WERI-Rb-1 (cell line): ENCODE results near the gene APOOL.
"Not testable (repeated sequence)": the region's sequence is repeated elsewhere in the genome, so short reads cannot be mapped to it uniquely, and the experiment has no call there.

ENCODE experiments used
- DNase-seq: peaks from one replicate; pipeline ENCODE4 v3.0.0-alpha.2; 2020
- H3K27ac ChIP-seq: fragments of 250-450 bp; sonication (Bioruptor Pico); 2 replicates; pipeline ENCODE4 v1.5.1; 2020; ENCODE audit warnings: mild to moderate bottlenecking, moderate library complexity
- H3K27me3 ChIP-seq: fragments of 250-450 bp; sonication (Bioruptor Pico); 2 replicates; pipeline ENCODE4 v1.5.1; 2021; ENCODE audit warnings: mild to moderate bottlenecking, low read depth, moderate library complexity; ENCODE audit not compliant: insufficient read depth, severe bottlenecking
- H3K36me3 ChIP-seq: fragments of 250-450 bp; sonication (Bioruptor Pico); 2 replicates; pipeline ENCODE4 v1.5.1; 2020; ENCODE audit warnings: mild to moderate bottlenecking, moderate library complexity
- H3K4me3 ChIP-seq: 2 replicates; pipeline ENCODE4 v1.5.1; 2011; ENCODE audit warnings: low read depth, mild to moderate bottlenecking, control low read depth, low read length
- H3K9me3 ChIP-seq: fragments of 250-450 bp; sonication (Bioruptor Pico); 2 replicates; pipeline ENCODE4 v1.5.1; 2021; ENCODE audit warnings: mild to moderate bottlenecking, moderate library complexity; ENCODE audit not compliant: severe bottlenecking
- TF ChIP-seq, protein P1 (sequence below): IDR thresholded peaks from 2 replicates; pipeline ENCODE4 v1.5.1; 2011; ENCODE audit warnings: low read depth, mild to moderate bottlenecking, control low read depth, inconsistent platforms, low read length

The APOOL gene

GRCh38 chrX:85004255-85004654 is 578 bp downstream of the APOOL start:
- H3K4me3 ChIP-seq: peak overlapping the region; percentile 65
- no peaks in the 10 kb centered on the region for H3K36me3 ChIP-seq
- H3K9me3 ChIP-seq: no peaks in the 10 kb centered on the region
- no peak for DNase-seq
- H3K27ac ChIP-seq: peak overlapping the region; percentile 68
- TF ChIP-seq, protein P1, sequence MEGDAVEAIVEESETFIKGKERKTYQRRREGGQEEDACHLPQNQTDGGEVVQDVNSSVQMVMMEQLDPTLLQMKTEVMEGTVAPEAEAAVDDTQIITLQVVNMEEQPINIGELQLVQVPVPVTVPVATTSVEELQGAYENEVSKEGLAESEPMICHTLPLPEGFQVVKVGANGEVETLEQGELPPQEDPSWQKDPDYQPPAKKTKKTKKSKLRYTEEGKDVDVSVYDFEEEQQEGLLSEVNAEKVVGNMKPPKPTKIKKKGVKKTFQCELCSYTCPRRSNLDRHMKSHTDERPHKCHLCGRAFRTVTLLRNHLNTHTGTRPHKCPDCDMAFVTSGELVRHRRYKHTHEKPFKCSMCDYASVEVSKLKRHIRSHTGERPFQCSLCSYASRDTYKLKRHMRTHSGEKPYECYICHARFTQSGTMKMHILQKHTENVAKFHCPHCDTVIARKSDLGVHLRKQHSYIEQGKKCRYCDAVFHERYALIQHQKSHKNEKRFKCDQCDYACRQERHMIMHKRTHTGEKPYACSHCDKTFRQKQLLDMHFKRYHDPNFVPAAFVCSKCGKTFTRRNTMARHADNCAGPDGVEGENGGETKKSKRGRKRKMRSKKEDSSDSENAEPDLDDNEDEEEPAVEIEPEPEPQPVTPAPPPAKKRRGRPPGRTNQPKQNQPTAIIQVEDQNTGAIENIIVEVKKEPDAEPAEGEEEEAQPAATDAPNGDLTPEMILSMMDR: no peak
- no peaks in the 10 kb centered on the region for H3K27me3 ChIP-seq

- TF ChIP-seq, protein P1: no peak
- Histone ChIP-seq H3K4me3 (no peak overlapping the region), H3K27ac (no peak overlapping the region), H3K36me3 (no peaks in the 10 kb centered on the region), H3K9me3 (no peaks in the 10 kb centered on the region), H3K27me3 (no peaks in the 10 kb centered on the region)
- DNase-seq: no peak
Measured at GRCh38 chrX:85012098-85012497, 8.4 kb downstream of the APOOL start.

DNA sequence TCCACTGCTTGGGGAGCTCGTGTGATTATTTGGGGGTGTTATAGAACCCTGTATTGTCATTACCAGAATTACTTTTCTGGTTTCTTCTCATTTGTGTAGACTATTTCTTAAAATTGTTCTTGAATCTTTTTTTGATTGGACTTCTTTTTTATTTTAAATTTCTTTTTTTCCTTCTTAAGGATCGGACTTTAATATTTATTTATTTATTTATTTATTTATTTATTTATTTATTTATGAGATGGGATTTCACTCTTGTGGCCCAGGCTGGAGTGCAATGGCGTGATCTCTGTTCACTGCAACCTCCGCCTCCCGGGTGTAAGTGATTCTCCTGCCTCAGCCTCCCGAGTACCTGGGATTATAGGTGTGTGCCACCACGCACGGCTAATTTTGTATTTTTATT is 11.7 kb downstream of the APOOL start:
- H3K9me3 ChIP-seq: not testable (repeated sequence)

GRCh38 chrX:85017721-85018120 is 14.0 kb downstream of the APOOL start:
- DNase-seq: no peak
- H3K9me3 ChIP-seq: no peaks in the 10 kb centered on the region
- TF ChIP-seq, protein P1: no peak
- no peaks in the 10 kb centered on the region for H3K36me3 ChIP-seq
- no peaks in the 10 kb centered on the region for H3K27me3 ChIP-seq
- H3K27ac ChIP-seq: no peak overlapping the region
- H3K4me3 ChIP-seq: no peak overlapping the region

More for the DNA sequence above, 11.7 kb downstream of the APOOL start:
- H3K4me3 ChIP-seq, H3K27ac ChIP-seq, H3K36me3 ChIP-seq, DNase-seq, H3K27me3 ChIP-seq: not testable (repeated sequence)

GRCh38 chrX:85018471-85018870 is 14.8 kb downstream of the APOOL start:
- H3K4me3 ChIP-seq: no peak overlapping the region

GRCh38 chrX:85020216-85020615 is 16.5 kb downstream of the APOOL start:
- Histone ChIP-seq H3K36me3 (no peaks in the 10 kb centered on the region), H3K4me3 (no peak overlapping the region), H3K9me3 (no peaks in the 10 kb centered on the region), H3K27ac (no peak overlapping the region), H3K27me3 (no peaks in the 10 kb centered on the region)
- TF ChIP-seq, protein P1: no peak
- no peak for DNase-seq

More at GRCh38 chrX:85018471-85018870, 14.8 kb downstream of the APOOL start:
- Histone ChIP-seq H3K27me3 (no peaks in the 10 kb centered on the region), H3K9me3 (no peaks in the 10 kb centered on the region), H3K27ac (no peak overlapping the region), H3K36me3 (no peaks in the 10 kb centered on the region)
- DNase-seq: no peak
- TF ChIP-seq, protein P1: no peak
